ENCODE results near the gene PMEPA1. TPM values are rescaled to one million over a fixed set of nuclear protein-coding genes. Genes with fewer than 3 reads are reported as not detected.

The PMEPA1 gene
- total RNA-seq, 2 experiments from 2014 or later = 15.7 to 18.0 TPM

DNA sequence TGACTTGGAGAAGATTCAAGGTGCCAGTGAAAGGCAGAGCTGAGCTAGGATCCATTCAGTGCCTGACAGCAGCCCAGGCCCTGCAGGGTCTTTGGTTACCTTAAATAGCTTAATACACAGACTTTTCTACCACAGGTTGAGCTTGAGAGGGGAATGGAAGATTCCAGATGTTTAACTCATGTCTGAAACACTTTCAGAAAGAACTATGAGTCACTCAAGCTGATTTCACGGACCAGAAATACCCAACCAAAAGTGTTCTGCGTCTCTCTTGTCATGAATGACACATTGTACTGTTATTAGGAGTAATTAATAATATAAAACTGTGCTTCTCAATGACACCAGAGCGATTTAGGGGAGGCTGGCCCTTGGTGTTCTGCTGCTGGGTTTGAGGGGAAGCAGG lies 6.4 kb upstream of the PMEPA1 start:
- no peaks in the 10 kb centered on the region for H3K9me3 ChIP-seq (ENCODE audit: control insufficient read depth in 1 of 2, insufficient read depth in 1 of 2, low read length in 2 of 2)
- Mint-ChIP-seq H3K4me3 (no peak overlapping the region), H3K27me3 (no peaks in the 10 kb centered on the region), H3K9me3 (no peaks in the 10 kb centered on the region), H3K27ac (no peak overlapping the region), H3K36me3 (ENCODE audit: low read depth) (no peaks in the 10 kb centered on the region), H3K4me1 (ENCODE audit: low read depth) (peaks cover 34% of the 10 kb centered on the region)
- H3K27me3 ChIP-seq (ENCODE audit: control insufficient read depth in 1 of 2, insufficient read depth in 2 of 2, low read length in 2 of 2) = peaks cover 0 to 3% of the 10 kb centered on the region in 2 experiments
- peaks cover 20% of the 10 kb centered on the region for H3K4me1 ChIP-seq (ENCODE audit: insufficient read depth, low read length)
- ChIA-PET POLR2A (no interaction called here), CTCF (no interaction called here)
- ATAC-seq (ENCODE audit: poor library complexity) (no peak), DNase-seq (no peak)
- TF ChIP-seq, protein P1, sequence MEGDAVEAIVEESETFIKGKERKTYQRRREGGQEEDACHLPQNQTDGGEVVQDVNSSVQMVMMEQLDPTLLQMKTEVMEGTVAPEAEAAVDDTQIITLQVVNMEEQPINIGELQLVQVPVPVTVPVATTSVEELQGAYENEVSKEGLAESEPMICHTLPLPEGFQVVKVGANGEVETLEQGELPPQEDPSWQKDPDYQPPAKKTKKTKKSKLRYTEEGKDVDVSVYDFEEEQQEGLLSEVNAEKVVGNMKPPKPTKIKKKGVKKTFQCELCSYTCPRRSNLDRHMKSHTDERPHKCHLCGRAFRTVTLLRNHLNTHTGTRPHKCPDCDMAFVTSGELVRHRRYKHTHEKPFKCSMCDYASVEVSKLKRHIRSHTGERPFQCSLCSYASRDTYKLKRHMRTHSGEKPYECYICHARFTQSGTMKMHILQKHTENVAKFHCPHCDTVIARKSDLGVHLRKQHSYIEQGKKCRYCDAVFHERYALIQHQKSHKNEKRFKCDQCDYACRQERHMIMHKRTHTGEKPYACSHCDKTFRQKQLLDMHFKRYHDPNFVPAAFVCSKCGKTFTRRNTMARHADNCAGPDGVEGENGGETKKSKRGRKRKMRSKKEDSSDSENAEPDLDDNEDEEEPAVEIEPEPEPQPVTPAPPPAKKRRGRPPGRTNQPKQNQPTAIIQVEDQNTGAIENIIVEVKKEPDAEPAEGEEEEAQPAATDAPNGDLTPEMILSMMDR (IDR thresholded peaks at IDR 0.05) = no peak
- no peak overlapping the region for H3K4me3 ChIP-seq (ENCODE audit: low read length)
- no peaks in the 10 kb centered on the region for H3K36me3 ChIP-seq (ENCODE audit: insufficient read depth, low read length)
- no peak overlapping the region for H3K27ac ChIP-seq (ENCODE audit: low read depth in 1 of 2, low read length in 2 of 2)
- intact Hi-C loops (cut with DNase I, micrococcal nuclease) = loop anchor here (5.0 to 10.0 kb wide), 3 partner anchors 669 to 936 kb away; partner anchors contain the start of genes VAPB (in 2 of the 2) and STX16 (in 1 of the 2)

- H3K27me3 ChIP-seq (ENCODE audit: control insufficient read depth in 1 of 2, insufficient read depth in 2 of 2, low read length in 2 of 2) = peaks cover 0 to 3% of the 10 kb centered on the region in 2 experiments
- Mint-ChIP-seq H3K27ac (no peak overlapping the region), H3K9me3 (no peaks in the 10 kb centered on the region), H3K4me1 (ENCODE audit: low read depth) (peaks cover 43% of the 10 kb centered on the region), H3K36me3 (ENCODE audit: low read depth) (peaks cover under 1% of the 10 kb centered on the region), H3K27me3 (no peaks in the 10 kb centered on the region), H3K4me3 (no peak overlapping the region)
- peaks cover 29% of the 10 kb centered on the region for H3K4me1 ChIP-seq (ENCODE audit: insufficient read depth, low read length)
- H3K27ac ChIP-seq (ENCODE audit: low read depth in 1 of 2, low read length in 2 of 2) = no peak overlapping the region
- ATAC-seq (ENCODE audit: poor library complexity) (no peak), DNase-seq (no peak)
- ChIA-PET CTCF (no interaction called here), POLR2A (no interaction called here)
- H3K9me3 ChIP-seq (ENCODE audit: control insufficient read depth in 1 of 2, insufficient read depth in 1 of 2, low read length in 2 of 2) = no peaks in the 10 kb centered on the region
- H3K4me3 ChIP-seq (ENCODE audit: low read length) = no peak overlapping the region
- H3K36me3 ChIP-seq (ENCODE audit: insufficient read depth, low read length) = no peaks in the 10 kb centered on the region
- TF ChIP-seq, protein P1 (IDR thresholded peaks at IDR 0.05) = no peak
- intact Hi-C loops (cut with DNase I, micrococcal nuclease) = loop anchor here (2.0 to 10.0 kb wide), 4 partner anchors 59 to 937 kb away; partner anchors contain the start of genes VAPB (in 2 of the 2) and STX16 (in 1 of the 2)
Observed at GRCh38 chr20:57715268-57715904, 5.6 kb upstream of the PMEPA1 start.

GRCh38 chr20:57714409-57715267 lies 4.8 kb upstream of the PMEPA1 start:
- H3K4me1 Mint-ChIP-seq (ENCODE audit: low read depth) = peaks cover 44% of the 10 kb centered on the region
- no peaks in the 10 kb centered on the region for H3K9me3 Mint-ChIP-seq
- H3K36me3 Mint-ChIP-seq (ENCODE audit: low read depth) = peaks cover 3% of the 10 kb centered on the region
- H3K27ac Mint-ChIP-seq = no peak overlapping the region
- Histone ChIP-seq H3K4me1 (ENCODE audit: insufficient read depth, low read length) (peaks cover 31% of the 10 kb centered on the region), H3K36me3 (ENCODE audit: insufficient read depth, low read length) (no peaks in the 10 kb centered on the region), H3K27me3 (ENCODE audit: control insufficient read depth in 1 of 2, insufficient read depth in 2 of 2, low read length in 2 of 2) (peaks cover 0 to 3% of the 10 kb centered on the region in 2 experiments), H3K4me3 (ENCODE audit: low read length) (no peak overlapping the region), H3K9me3 (ENCODE audit: control insufficient read depth in 1 of 2, insufficient read depth in 1 of 2, low read length in 2 of 2) (no peaks in the 10 kb centered on the region), H3K27ac (ENCODE audit: low read depth in 1 of 2, low read length in 2 of 2) (no peak overlapping the region)
- TF ChIP-seq, protein P1 (IDR thresholded peaks at IDR 0.05) = no peak
- H3K4me3 Mint-ChIP-seq = no peak overlapping the region
- intact Hi-C loops (cut with DNase I, micrococcal nuclease) = loop anchor here (2.0 to 10.0 kb wide), 7 partner anchors 58 to 1548 kb away; partner anchors contain the start of genes STX16 (in 2 of the 2), VAPB (in 2 of the 2) and RBM38 (in 1 of the 2)
- ChIA-PET POLR2A (no interaction called here), CTCF (no interaction called here)
- DNase-seq = no peak
- no peaks in the 10 kb centered on the region for H3K27me3 Mint-ChIP-seq
- ATAC-seq (ENCODE audit: poor library complexity) = no peak

All from CD4-positive, alpha-beta T cell (primary cell).